PFSK-1 (cell line): ENCODE measurements around the gene TSKU.

Experiments used
- REST ChIP-seq, 2 experiments: IDR thresholded peaks; 2 replicates each; pipeline versions ENCODE4 v1.6.1 to v1.8.0; 2011 to 2012; ENCODE audit warnings: low read depth in 2 of 2, low read length in 2 of 2, control low read depth in 1 of 2, inconsistent platforms in 1 of 2, mild to moderate bottlenecking in 1 of 2, moderate library complexity in 1 of 2; ENCODE audit not compliant: insufficient read depth in 1 of 2
- SIN3A ChIP-seq: IDR thresholded peaks from 2 replicates; pipeline ENCODE4 v1.6.1; 2012; ENCODE audit warnings: mild to moderate bottlenecking, low read length, moderate library complexity, borderline replicate concordance; ENCODE audit not compliant: insufficient read depth

- TF ChIP-seq REST (IDR thresholded peaks at IDR 0.05; ENCODE audit: insufficient read depth in 1 of 2, low read depth in 2 of 2, low read length in 2 of 2) (no peak), SIN3A (no peak)
Observed at GRCh38 chr11:76772100-76772782, 10.9 kb upstream of the TSKU start.
